Upper lobe of right lung (tissue), 1 donor: ENCODE results near the gene ADGB. TPM values are rescaled to one million over a fixed set of nuclear protein-coding genes. Genes with fewer than 3 reads are reported as not detected.

ENCODE experiments used
- ATAC-seq: fragments of 200-7000 bp; cut with Tn5 transposase; one replicate; pipeline ENCODE4 v1.9.1; 2020; ENCODE audit warnings: mild to moderate bottlenecking, moderate library complexity
- DNase-seq: peaks from one replicate; pipeline ENCODE4 v3.0.0-alpha.2; 2020
- H3K27ac ChIP-seq: fragments of 200-600 bp; one replicate; pipeline ENCODE4 v1.8.0; 2022
- H3K27me3 ChIP-seq: fragments of 200-600 bp; one replicate; pipeline ENCODE4 v1.8.0; 2022; ENCODE audit warnings: mild to moderate bottlenecking
- H3K36me3 ChIP-seq: fragments of 200-600 bp; one replicate; pipeline ENCODE4 v1.8.0; 2022
- H3K4me1 ChIP-seq: fragments of 200-600 bp; one replicate; pipeline ENCODE4 v1.8.0; 2022
- H3K4me3 ChIP-seq: fragments of 200-600 bp; one replicate; pipeline ENCODE4 v1.8.0; 2022; ENCODE audit warnings: mild to moderate bottlenecking
- H3K9me3 ChIP-seq: fragments of 200-600 bp; one replicate; pipeline ENCODE4 v1.8.0; 2022
- CTCF ChIP-seq: fragments of 200-600 bp; IDR thresholded peaks from one replicate; pipeline ENCODE4 v1.8.0; 2022; ENCODE audit warnings: antibody characterized with exemption
- intact Hi-C: fragments of 100-400 bp; cut with DNase I; formaldehyde crosslinking; loops from one replicate; pipeline ENCODE4 v1.11.0; 2022
- total RNA-seq: library from RNA; stranded (reverse); fragmentation: NEBNext Ultra II Directional; extraction: Animal tissue kit (Norgen Biotek cat#: 25700); gene quantifications from one replicate; pipeline ENCODE4 v1.2.1, GENCODE V29; 2021
- donor health status: DM: no; HTN: yes; CAD: no; lungs with severe emphysema.

The ADGB gene
- total RNA-seq, 1 donor from 2014 or later = not detected

- no peak for ATAC-seq
- DNase-seq = no peak
- Histone ChIP-seq H3K4me1 (no peaks in the 10 kb centered on the region), H3K9me3 (no peaks in the 10 kb centered on the region), H3K36me3 (no peaks in the 10 kb centered on the region), H3K27me3 (no peaks in the 10 kb centered on the region), H3K4me3 (no peak overlapping the region), H3K27ac (no peak overlapping the region)
- intact Hi-C loops = no loop called here
- TF ChIP-seq CTCF = no peak
Measured at GRCh38 chr6:146819596-146820320, 221.0 kb downstream of the ADGB start.

GRCh38 chr6:146827216-146827928, 228.6 kb downstream of the ADGB start:
- no peak for TF ChIP-seq CTCF
- ATAC-seq (no peak), DNase-seq (no peak)
- Histone ChIP-seq H3K4me3 (no peak overlapping the region), H3K36me3 (no peaks in the 10 kb centered on the region), H3K4me1 (no peaks in the 10 kb centered on the region), H3K9me3 (no peaks in the 10 kb centered on the region), H3K27ac (no peak overlapping the region), H3K27me3 (no peaks in the 10 kb centered on the region)
- intact Hi-C loops = no loop called here

GRCh38 chr6:146829792-146830565, 231.2 kb downstream of the ADGB start:
- DNase-seq (no peak), ATAC-seq (no peak)
- Histone ChIP-seq H3K36me3 (no peaks in the 10 kb centered on the region), H3K27me3 (no peaks in the 10 kb centered on the region), H3K27ac (no peak overlapping the region), H3K9me3 (no peaks in the 10 kb centered on the region), H3K4me3 (no peak overlapping the region), H3K4me1 (no peaks in the 10 kb centered on the region)
- TF ChIP-seq CTCF = no peak
- intact Hi-C loops = no loop called here

GRCh38 chr6:146833157-146833556, 234.4 kb downstream of the ADGB start:
- ATAC-seq = no peak
- Histone ChIP-seq H3K27ac (no peak overlapping the region), H3K27me3 (no peaks in the 10 kb centered on the region), H3K9me3 (no peaks in the 10 kb centered on the region), H3K36me3 (no peaks in the 10 kb centered on the region), H3K4me1 (no peaks in the 10 kb centered on the region), H3K4me3 (no peak overlapping the region)
- intact Hi-C loops = no loop called here
- no peak for DNase-seq
- no peak for TF ChIP-seq CTCF

GRCh38 chr6:146840216-146840615, 241.4 kb downstream of the ADGB start:
- Histone ChIP-seq H3K4me3 (no peak overlapping the region), H3K4me1 (no peaks in the 10 kb centered on the region), H3K36me3 (no peaks in the 10 kb centered on the region), H3K27me3 (no peaks in the 10 kb centered on the region), H3K27ac (no peak overlapping the region), H3K9me3 (no peaks in the 10 kb centered on the region)
- intact Hi-C loops = no loop called here
- TF ChIP-seq CTCF = no peak
- ATAC-seq = no peak
- no peak for DNase-seq
